DOHH2 (cell line): ENCODE measurements around the gene RAB23.

ENCODE experiments used
- H3F3A ChIP-seq: fragments of 200-600 bp; sonication (generic), shearing (Covaris generic); 2 replicates; pipeline ENCODE4 v1.6.0; 2016; ENCODE audit warnings: antibody characterized with exemption, mild to moderate bottlenecking; ENCODE audit not compliant: control insufficient read depth, insufficient read depth
- H3K27ac ChIP-seq: fragments of 200-600 bp; sonication (generic); 2 replicates; pipeline ENCODE4 v1.5.1; 2014; ENCODE audit warnings: low read depth, mild to moderate bottlenecking, low read length, moderate library complexity
- H3K27me3 ChIP-seq: fragments of 200-600 bp; sonication (generic); 2 replicates; pipeline ENCODE4 v1.6.1; 2014; ENCODE audit warnings: mild to moderate bottlenecking, low read length, mixed read lengths; ENCODE audit not compliant: control insufficient read depth
- H3K36me3 ChIP-seq: fragments of 200-600 bp; sonication (generic); 2 replicates; pipeline ENCODE4 v1.6.1; 2014; ENCODE audit warnings: mild to moderate bottlenecking, low read length, moderate library complexity, mixed read lengths; ENCODE audit not compliant: control insufficient read depth
- H3K4me1 ChIP-seq: fragments of 200-600 bp; sonication (generic); 2 replicates; pipeline ENCODE4 v1.6.1; 2014; ENCODE audit warnings: mild to moderate bottlenecking, low read length, mixed read lengths; ENCODE audit not compliant: control insufficient read depth
- H3K4me2 ChIP-seq: fragments of 200-600 bp; sonication (generic); 2 replicates; pipeline ENCODE4 v1.6.0; 2014; ENCODE audit warnings: mild to moderate bottlenecking, low read length, moderate library complexity
- H3K4me3 ChIP-seq: fragments of 200-600 bp; sonication (generic); 2 replicates; pipeline ENCODE4 v1.5.1; 2014; ENCODE audit warnings: mild to moderate bottlenecking, low read length, mixed read lengths
- H3K79me2 ChIP-seq: fragments of 200-600 bp; sonication (generic); 2 replicates; pipeline ENCODE4 v1.6.1; 2014; ENCODE audit warnings: mild to moderate bottlenecking, low read length, mixed read lengths; ENCODE audit not compliant: control insufficient read depth
- H3K9me2 ChIP-seq: fragments of 200-600 bp; sonication (generic); replicated peaks from 2 replicates; pipeline ENCODE4 v1.6.1; 2014; ENCODE audit warnings: mild to moderate bottlenecking, low read length, mixed read lengths; ENCODE audit not compliant: control insufficient read depth
- H3K9me3 ChIP-seq: fragments of 200-600 bp; sonication (generic); 2 replicates; pipeline ENCODE4 v1.6.1; 2014; ENCODE audit warnings: antibody characterized with exemption, low read length, mixed read lengths; ENCODE audit not compliant: control insufficient read depth, insufficient read depth
- H4K20me1 ChIP-seq: fragments of 200-600 bp; sonication (generic); 2 replicates; pipeline ENCODE4 v1.6.0; 2014; ENCODE audit warnings: low read depth, mild to moderate bottlenecking, antibody characterized with exemption, low read length, moderate library complexity; ENCODE audit not compliant: control insufficient read depth, insufficient read depth
- CTCF ChIP-seq: fragments of 200-600 bp; sonication (generic); IDR thresholded peaks from one replicate; pipeline ENCODE4 v1.5.1; 2014; ENCODE audit warnings: antibody characterized with exemption, mild to moderate bottlenecking, low read depth, low read length; ENCODE audit not compliant: poor library complexity, severe bottlenecking
- EZH2phosphoT487 ChIP-seq: fragments of 200-600 bp; sonication (generic); IDR thresholded peaks from 2 replicates; pipeline ENCODE4 v1.6.1; 2017; ENCODE audit warnings: borderline replicate concordance, mild to moderate bottlenecking, antibody characterized with exemption, low read length, moderate library complexity, mixed read lengths

RAB23 gene

GRCh38 chr6:57147401-57147800 is 74.7 kb downstream of the RAB23 start:
- H3F3A ChIP-seq, result no peaks in the 10 kb centered on the region
- no peak overlapping the region for H3K4me2 ChIP-seq
- H3K36me3 ChIP-seq, result peaks cover 38% of the 10 kb centered on the region
- H3K27ac ChIP-seq, result no peak overlapping the region
- no peak for TF ChIP-seq CTCF
- TF ChIP-seq EZH2phosphoT487, result no peak
- no peaks in the 10 kb centered on the region for H4K20me1 ChIP-seq
- H3K9me2 ChIP-seq, result no peaks in the 10 kb centered on the region
- H3K4me3 ChIP-seq, result no peak overlapping the region
- no peaks in the 10 kb centered on the region for H3K9me3 ChIP-seq
- no peaks in the 10 kb centered on the region for H3K27me3 ChIP-seq
- H3K79me2 ChIP-seq, result no peaks in the 10 kb centered on the region
- no peaks in the 10 kb centered on the region for H3K4me1 ChIP-seq

GRCh38 chr6:57143690-57144089 is 78.4 kb downstream of the RAB23 start:
- Histone ChIP-seq H3K9me2 (no peaks in the 10 kb centered on the region), H3K79me2 (no peaks in the 10 kb centered on the region), H3K27ac (no peak overlapping the region), H3K27me3 (no peaks in the 10 kb centered on the region), H3K9me3 (no peaks in the 10 kb centered on the region), H3K4me2 (no peak overlapping the region), H3F3A (no peaks in the 10 kb centered on the region), H3K36me3 (peaks cover 27% of the 10 kb centered on the region), H4K20me1 (no peaks in the 10 kb centered on the region), H3K4me1 (no peaks in the 10 kb centered on the region), H3K4me3 (no peak overlapping the region)
- TF ChIP-seq EZH2phosphoT487 (no peak), CTCF (no peak)

GRCh38 chr6:57142178-57142525 is 80.0 kb downstream of the RAB23 start:
- no peaks in the 10 kb centered on the region for H3K79me2 ChIP-seq
- H3K4me1 ChIP-seq, result no peaks in the 10 kb centered on the region
- no peak overlapping the region for H3K4me2 ChIP-seq
- no peak for TF ChIP-seq EZH2phosphoT487
- no peak for TF ChIP-seq CTCF
- no peaks in the 10 kb centered on the region for H4K20me1 ChIP-seq
- no peaks in the 10 kb centered on the region for H3K9me2 ChIP-seq
- H3K36me3 ChIP-seq, result peaks cover 17% of the 10 kb centered on the region
- no peaks in the 10 kb centered on the region for H3K27me3 ChIP-seq
- H3F3A ChIP-seq, result no peaks in the 10 kb centered on the region
- no peaks in the 10 kb centered on the region for H3K9me3 ChIP-seq
- no peak overlapping the region for H3K27ac ChIP-seq
- H3K4me3 ChIP-seq, result no peak overlapping the region
